Pulmonary artery endothelial cell (primary cell): ENCODE results near the gene CREBRF. TPM values are rescaled to one million over a fixed set of nuclear protein-coding genes. Genes with fewer than 3 reads are reported as not detected.
"Not testable (repeated sequence)": the region's sequence is repeated elsewhere in the genome, so short reads cannot be mapped to it uniquely, and the experiment has no call there.

Experiments used
- DNase-seq: peaks from one replicate; pipeline ENCODE4 v3.0.0-alpha.2; 2011; ENCODE audit warnings: low read depth, low spot score
- total RNA-seq: library from RNA; depleted of rRNA; stranded (reverse); fragments of >200 nt; gene quantifications from 2 replicates; pipeline ENCODE4 v1.2.3, GENCODE V29; 2014

Gene CREBRF
- total RNA-seq, 1 donor from 2014 or later, result 11.3 TPM

DNA sequence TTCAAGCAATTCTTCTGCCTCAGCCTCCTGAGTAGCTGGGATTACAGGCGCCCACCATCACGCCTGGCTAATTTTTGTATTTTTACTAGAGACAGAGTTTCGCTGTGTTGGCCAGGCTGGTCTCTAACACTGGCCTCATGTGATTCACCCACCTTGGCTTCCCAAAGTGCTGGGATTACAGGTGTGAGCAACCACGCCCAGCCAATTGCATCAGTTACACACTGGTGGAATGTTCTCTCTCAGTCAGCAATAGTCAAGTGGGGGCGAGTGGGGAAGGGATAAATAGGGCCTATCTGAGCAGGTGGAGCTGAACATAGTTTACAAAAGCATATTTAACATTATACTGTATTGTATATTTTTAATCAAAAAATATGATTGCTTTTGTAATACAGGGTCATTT lies 98.5 kb downstream of the CREBRF start:
- DNase-seq, result not testable (repeated sequence)

DNA sequence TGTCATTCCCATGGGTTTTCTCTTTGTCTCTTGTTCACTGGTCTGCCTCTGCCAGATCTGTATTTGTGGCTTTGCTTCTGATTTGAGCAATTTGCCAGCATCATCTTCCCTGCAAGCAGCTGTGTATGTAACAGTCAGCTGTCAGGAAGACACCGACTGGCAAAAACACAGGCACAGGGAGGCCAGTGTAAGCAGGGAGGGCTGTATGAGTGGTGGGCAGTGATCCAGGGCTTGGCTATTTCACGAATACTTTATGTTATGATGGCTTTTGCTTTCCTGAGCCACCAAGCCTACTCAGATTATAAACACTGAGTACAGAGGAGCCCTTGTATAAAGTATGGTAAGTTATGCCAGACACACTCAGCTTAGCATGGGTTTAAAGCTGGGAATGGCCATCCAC lies 99.8 kb downstream of the CREBRF start:
- DNase-seq, result no peak

DNA sequence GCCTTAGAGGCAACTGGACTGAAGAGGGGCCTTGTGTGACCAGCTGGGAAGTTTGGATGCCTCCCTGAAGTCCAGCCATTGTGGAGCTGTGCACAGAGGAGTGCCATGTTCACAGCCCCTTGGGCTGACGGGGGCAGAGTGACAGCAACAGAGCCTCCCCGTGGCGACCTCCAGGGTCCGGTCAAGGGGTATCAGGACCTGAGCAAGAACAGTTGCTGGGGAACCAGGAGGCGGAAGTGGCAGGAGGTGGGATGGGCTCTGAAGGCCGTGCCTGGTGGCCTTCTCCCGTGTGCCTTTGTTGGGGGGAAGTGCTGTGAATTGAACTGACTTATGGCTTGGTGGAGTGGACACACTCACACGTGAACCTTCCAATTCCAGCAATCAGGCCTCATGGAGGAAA lies 102.2 kb downstream of the CREBRF start:
- DNase-seq, result no peak

DNA sequence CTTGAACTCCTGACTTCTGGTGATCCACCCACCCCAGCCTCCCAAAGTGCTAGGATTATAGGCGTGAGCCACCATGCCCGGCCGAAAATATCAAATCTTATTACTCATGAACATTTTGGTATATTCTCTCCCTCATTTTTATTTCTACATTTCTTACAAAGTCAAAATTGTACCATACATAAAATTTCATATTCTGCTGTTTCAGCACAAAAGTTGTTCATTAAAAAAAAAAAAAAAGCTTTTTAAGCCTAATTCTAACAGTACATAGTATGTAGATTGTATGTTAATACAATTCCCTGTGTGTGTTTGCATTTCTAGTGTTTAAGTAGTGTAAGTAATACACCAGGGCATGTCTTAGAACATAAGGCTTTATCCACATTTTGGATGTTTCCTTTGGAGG lies 103.1 kb downstream of the CREBRF start:
- DNase-seq, result no peak

DNA sequence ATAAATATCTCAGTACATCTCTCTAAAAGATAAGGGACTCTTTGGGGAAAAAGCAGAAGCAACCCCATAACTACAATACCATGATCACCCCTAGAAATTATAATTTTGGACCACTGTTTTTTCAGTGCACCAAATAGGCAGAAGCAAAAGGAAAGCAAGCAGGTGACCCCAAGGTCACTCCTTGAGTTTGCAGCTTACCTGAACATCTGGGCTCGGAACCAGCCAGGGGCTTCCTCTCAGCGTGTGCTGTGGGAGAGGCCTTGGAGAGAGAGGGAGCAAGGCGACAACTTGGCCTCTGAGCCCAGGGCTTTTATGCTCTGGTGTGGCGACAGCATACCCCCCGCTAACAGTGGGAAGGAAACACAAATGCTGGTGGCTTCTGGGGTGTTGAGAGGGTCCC lies 105.0 kb downstream of the CREBRF start:
- DNase-seq, result no peak

DNA sequence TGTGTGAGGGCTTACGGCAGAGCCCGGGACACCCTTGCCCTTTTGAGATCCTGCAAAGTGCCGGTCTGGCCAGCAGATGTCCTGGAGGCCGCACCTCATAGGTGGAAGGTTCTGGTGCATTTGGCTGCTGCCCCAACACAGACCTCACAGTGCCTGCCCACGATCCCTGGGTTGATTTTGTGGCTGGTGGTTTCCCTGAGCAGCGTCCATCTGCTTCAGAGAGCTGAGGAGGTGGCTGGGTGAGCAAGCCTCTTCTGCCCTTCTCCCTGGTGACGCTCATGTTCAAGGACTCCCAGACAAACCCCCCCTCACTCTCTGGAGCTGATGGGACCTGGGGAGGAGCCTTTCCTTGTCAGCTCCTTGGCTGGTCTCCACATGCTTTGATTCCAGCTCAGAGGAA lies 107.1 kb downstream of the CREBRF start:
- DNase-seq, result no peak

DNA sequence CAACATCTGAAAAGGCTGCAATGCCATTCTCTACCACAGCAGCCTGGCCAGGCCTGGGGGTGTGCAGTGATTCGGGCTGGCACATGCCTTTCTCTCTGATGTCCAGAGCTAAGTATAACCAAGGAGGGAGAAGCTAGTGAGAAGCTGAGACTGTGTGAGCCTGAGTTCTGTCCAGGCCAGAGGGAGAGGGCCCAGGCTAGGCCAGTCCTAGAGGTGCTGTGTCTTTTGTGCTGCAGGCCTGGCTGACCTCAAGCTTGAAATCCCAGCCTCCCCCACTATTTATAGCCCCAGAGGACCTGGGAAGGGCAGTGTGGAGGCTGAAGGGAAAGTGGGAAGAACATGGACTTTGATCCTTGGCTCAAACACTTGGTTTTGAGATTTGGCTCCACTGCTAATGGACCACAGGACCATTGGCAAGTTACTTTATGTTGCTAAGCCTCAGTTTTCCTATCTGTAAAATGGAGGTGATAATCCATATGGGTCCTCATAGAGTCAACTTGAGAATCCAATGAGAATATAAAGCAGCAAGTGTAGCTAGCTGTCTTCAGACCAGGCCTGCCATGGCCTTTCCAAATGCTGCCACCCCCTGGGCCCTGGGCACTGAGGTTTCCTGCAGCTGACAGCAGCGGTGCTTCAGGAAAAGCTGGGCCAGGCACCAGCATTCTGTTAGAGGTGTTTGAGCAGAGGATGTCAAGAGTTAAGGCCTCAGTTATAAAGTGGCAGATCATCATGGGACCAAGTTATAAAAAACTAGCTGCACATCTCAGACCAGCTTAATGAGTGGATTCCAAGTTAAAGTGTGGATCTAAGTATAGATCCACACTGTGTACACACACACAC lies 109.2 kb downstream of the CREBRF start:
- DNase-seq, result no peak

DNA sequence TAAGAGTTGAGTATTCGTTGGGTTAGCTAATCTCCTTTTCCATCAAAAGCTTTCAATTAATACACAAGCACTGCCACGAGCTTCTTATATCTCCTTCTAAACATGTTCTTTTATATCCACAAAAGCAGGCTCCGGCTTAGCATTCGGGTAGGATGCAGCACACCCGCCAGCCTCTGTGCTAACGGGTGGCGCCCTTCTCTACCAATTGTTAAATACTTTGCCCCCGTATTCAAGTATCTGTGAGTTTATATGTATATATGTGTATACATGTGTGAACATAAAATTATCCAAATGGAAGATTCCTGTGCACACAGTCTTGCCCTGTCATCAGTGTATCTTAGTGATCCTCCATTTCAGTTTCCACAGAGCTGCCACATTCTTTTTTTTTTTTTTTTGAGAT lies 116.0 kb downstream of the CREBRF start:
- DNase-seq, result no peak

DNA sequence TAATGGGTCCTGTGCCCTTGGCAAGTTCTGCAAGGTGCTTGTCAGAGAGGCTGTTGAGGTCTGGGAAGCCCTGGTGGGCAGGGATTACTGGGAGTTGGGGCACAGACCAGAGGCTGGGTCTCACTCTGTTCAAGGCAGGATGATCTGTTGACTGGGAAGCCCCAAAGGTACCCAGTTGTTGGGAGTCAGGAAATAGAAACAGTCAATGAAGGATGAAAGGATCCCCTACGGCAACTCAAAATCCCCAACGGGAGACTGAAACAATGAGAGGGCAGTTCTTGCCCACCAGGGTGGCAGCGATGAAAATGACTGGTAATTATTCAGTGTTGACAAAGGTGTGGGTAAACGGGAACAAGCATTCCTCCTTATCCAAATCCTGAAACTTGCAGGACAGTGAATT lies 119.4 kb downstream of the CREBRF start:
- DNase-seq, result no peak

DNA sequence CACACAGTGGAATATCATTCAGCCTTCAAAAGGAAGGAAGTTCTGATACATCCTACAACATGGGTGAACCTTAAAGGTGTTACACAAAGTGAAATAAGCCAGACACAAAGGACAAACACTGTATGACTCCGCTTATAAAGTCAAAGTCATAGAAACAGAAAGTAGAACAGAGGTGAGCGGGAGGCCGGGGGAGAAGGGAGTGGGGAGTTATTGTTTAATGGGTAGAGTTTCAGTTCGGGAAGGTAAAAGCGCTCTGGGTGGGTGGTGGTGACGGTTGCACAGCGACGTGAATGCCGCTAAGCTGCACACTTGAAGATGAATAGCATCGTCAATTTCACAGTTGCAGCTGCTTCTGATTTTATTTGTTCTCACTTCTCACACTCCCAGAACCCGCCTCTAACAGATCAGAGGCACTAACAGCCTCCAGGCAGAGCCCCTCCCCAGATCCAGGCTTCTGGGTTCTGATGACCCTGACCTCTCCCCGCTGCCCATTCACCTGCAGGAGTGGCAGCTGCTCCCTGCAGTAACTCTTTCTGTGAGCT lies 122.3 kb downstream of the CREBRF start:
- DNase-seq, result no peak

DNA sequence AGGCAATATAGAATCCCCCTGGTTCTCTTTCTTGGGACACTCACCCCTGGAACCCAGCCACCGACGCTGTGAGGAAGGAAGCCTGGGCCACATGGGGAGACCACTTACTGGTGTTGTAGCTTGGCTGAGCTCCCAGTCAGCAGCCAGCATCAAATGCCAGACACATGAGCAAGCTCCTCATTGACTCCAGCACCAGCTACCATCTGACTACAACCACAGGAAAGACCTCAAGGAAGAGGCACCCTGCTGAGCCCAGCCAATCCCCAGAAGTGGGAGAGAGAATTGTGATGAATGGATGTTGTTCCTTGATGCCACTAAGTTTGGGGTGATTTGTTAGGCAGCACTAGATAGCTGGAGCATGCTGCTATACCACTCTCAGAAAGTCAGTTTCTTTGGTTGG lies 124.2 kb downstream of the CREBRF start:
- DNase-seq, result no peak

DNA sequence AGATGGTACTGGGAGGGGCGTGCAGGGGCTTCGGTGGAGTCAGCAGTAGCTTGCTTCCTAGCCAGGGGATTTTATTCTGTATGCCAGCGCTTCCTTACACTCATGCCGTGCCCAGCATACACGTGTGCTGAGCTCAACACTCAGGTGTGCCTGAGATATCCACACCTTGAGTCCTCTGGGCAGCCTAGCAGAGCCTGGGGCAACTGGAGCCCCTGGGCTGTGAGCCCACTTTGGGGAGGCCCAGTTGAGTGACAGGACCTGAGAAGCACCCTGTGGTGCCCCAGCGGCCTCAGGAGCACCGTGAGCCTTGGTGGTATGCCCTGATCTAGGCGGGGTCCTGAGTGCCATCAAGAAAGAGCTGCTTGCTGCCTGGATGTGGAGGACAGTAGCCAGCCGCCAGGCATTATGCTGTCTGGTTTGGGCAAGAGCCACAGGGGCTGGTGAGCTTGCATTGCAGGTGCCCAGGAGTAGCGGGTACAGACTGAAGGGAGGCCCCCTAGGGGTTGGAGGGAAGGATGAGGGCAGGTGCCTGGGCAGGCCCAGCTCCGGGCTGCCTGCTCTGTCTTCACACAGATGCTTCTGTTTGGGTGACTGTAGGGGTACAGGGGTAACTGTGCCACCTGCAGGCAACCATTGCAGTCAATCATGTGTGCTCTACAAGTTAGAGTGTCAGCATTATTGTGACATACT lies 131.0 kb downstream of the CREBRF start:
- no peak for DNase-seq

DNA sequence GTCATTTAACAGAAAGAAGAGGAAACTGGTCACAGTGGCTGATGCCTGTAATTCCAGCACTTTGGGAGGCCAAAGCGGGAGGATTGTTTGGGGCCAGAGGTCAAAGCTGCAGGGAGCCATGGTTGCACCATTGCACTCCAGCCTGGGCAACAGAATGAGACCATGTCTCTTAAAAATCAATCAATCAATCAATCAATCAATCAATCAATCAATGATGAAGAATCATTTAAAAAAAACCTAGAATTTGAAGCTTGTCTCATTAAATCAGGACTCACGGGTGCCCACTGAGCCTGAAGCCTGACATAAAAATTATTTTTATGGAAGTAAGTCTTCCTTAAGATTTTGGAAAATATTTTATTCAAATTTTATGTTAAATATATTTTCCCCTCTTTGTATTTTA lies 132.1 kb downstream of the CREBRF start:
- DNase-seq, result no peak

Other genes with a start within 250 kb of the CREBRF start
- gene ERGIC1, start 222.1 kb upstream of the CREBRF start, total RNA-seq, result 105 and 110 TPM in 2 replicates
- gene RPL26L1, start 96.9 kb upstream of the CREBRF start, total RNA-seq, result 51.7 and 53.5 TPM in 2 replicates
- 201 and 267 TPM in 2 replicates for gene ATP6V0E1, start 72.6 kb upstream of the CREBRF start, total RNA-seq
- 22.7 and 22.8 TPM in 2 replicates for gene BNIP1, start 88.2 kb downstream of the CREBRF start, total RNA-seq
- 0.86 and 4.1 TPM in 2 replicates for gene NKX2-5, start 178.9 kb downstream of the CREBRF start, total RNA-seq